Measurements from ENCODE around the gene NUP93. TPM values are rescaled to one million over a fixed set of nuclear protein-coding genes. Genes with fewer than 3 reads are reported as not detected.

The NUP93 gene
- total RNA-seq, 1 experiment from 2014 or later, result 102 TPM

GRCh38 chr16:56892705-56893104 is 162.8 kb downstream of the NUP93 start:
- Histone ChIP-seq H3K4me1 (replicated peaks) (no peaks in the 10 kb centered on the region), H3K36me3 (no peaks in the 10 kb centered on the region), H3K4me3 (no peak overlapping the region), H3K9me3 (replicated peaks) (no peaks in the 10 kb centered on the region), H3K27me3 (replicated peaks) (no peaks in the 10 kb centered on the region), H3K27ac (no peak overlapping the region)
- no peak for DNase-seq (ENCODE audit: low read depth in 1 of 2, low spot score in 2 of 2)

- Histone ChIP-seq H3K27me3 (replicated peaks) (no peaks in the 10 kb centered on the region), H3K27ac (no peak overlapping the region), H3K36me3 (no peaks in the 10 kb centered on the region), H3K4me1 (replicated peaks) (no peaks in the 10 kb centered on the region), H3K9me3 (replicated peaks) (no peaks in the 10 kb centered on the region), H3K4me3 (no peak overlapping the region)
- DNase-seq (ENCODE audit: low read depth in 1 of 2, low spot score in 2 of 2), result no peak
Measured at GRCh38 chr16:56894331-56894917, 164.5 kb downstream of the NUP93 start.

GRCh38 chr16:56895813-56896212 is 165.9 kb downstream of the NUP93 start:
- Histone ChIP-seq H3K4me3 (no peak overlapping the region), H3K9me3 (replicated peaks) (no peaks in the 10 kb centered on the region), H3K27ac (no peak overlapping the region), H3K36me3 (no peaks in the 10 kb centered on the region), H3K27me3 (replicated peaks) (no peaks in the 10 kb centered on the region), H3K4me1 (replicated peaks) (no peaks in the 10 kb centered on the region)
- DNase-seq (ENCODE audit: low read depth in 1 of 2, low spot score in 2 of 2), result no peak

GRCh38 chr16:56896244-56896643 is 166.3 kb downstream of the NUP93 start:
- Histone ChIP-seq H3K27me3 (replicated peaks) (no peaks in the 10 kb centered on the region), H3K36me3 (no peaks in the 10 kb centered on the region), H3K9me3 (replicated peaks) (no peaks in the 10 kb centered on the region), H3K27ac (no peak overlapping the region), H3K4me1 (replicated peaks) (no peaks in the 10 kb centered on the region), H3K4me3 (no peak overlapping the region)
- DNase-seq (ENCODE audit: low read depth in 1 of 2, low spot score in 2 of 2), result no peak

GRCh38 chr16:56897026-56897799 is 167.3 kb downstream of the NUP93 start:
- DNase-seq (ENCODE audit: low read depth in 1 of 2, low spot score in 2 of 2), result no peak

GRCh38 chr16:56898847-56899246 is 168.9 kb downstream of the NUP93 start:
- Histone ChIP-seq H3K27me3 (replicated peaks) (no peaks in the 10 kb centered on the region), H3K9me3 (replicated peaks) (no peaks in the 10 kb centered on the region), H3K4me3 (no peak overlapping the region), H3K27ac (no peak overlapping the region), H3K4me1 (replicated peaks) (no peaks in the 10 kb centered on the region), H3K36me3 (no peaks in the 10 kb centered on the region)
- DNase-seq (ENCODE audit: low read depth in 1 of 2, low spot score in 2 of 2), result no peak

More at GRCh38 chr16:56897026-56897799, 167.3 kb downstream of the NUP93 start:
- no peaks in the 10 kb centered on the region for H3K27me3 ChIP-seq (replicated peaks)
- no peak overlapping the region for H3K27ac ChIP-seq
- no peaks in the 10 kb centered on the region for H3K36me3 ChIP-seq
- H3K9me3 ChIP-seq (replicated peaks), result no peaks in the 10 kb centered on the region
- H3K4me3 ChIP-seq, result no peak overlapping the region
- H3K4me1 ChIP-seq (replicated peaks), result no peaks in the 10 kb centered on the region

Other genes with a start within 250 kb of the NUP93 start
- gene BBS2, start 210.1 kb upstream of the NUP93 start, total RNA-seq (2014; rRNA removed; shearing (Covaris generic)), result 28.8 and 54.4 TPM in 2 replicates
- not detected in 2 replicates for gene MT4, start 165.1 kb upstream of the NUP93 start, total RNA-seq (2014; rRNA removed; shearing (Covaris generic))
- not detected in 2 replicates for gene MT3, start 140.6 kb upstream of the NUP93 start, total RNA-seq (2014; rRNA removed; shearing (Covaris generic))
- 48.4 and 69.6 TPM in 2 replicates for gene MT2A, start 121.5 kb upstream of the NUP93 start, total RNA-seq (2014; rRNA removed; shearing (Covaris generic))
- gene MT1E, start 104.3 kb upstream of the NUP93 start, total RNA-seq (2014; rRNA removed; shearing (Covaris generic)), result 63.9 and 155 TPM in 2 replicates
- 0.74 and 7.0 TPM in 2 replicates for gene MT1M, start 97.5 kb upstream of the NUP93 start, total RNA-seq (2014; rRNA removed; shearing (Covaris generic))
- not detected in 2 replicates for gene MT1A, start 91.5 kb upstream of the NUP93 start, total RNA-seq (2014; rRNA removed; shearing (Covaris generic))
- not detected in 2 replicates for gene MT1B, start 78.2 kb upstream of the NUP93 start, total RNA-seq (2014; rRNA removed; shearing (Covaris generic))
- gene MT1F, start 72.2 kb upstream of the NUP93 start, total RNA-seq (2014; rRNA removed; shearing (Covaris generic)), result not detected in 2 replicates
- gene MT1G, start 62.1 kb upstream of the NUP93 start, total RNA-seq (2014; rRNA removed; shearing (Covaris generic)), result not detected in 2 replicates
- not detected in 2 replicates for gene MT1H, start 60.3 kb upstream of the NUP93 start, total RNA-seq (2014; rRNA removed; shearing (Covaris generic))
- 42.4 and 49.3 TPM in 2 replicates for gene MT1X, start 47.7 kb upstream of the NUP93 start, total RNA-seq (2014; rRNA removed; shearing (Covaris generic))
- not detected in 2 replicates for gene SLC12A3, start 135.1 kb downstream of the NUP93 start, total RNA-seq (2014; rRNA removed; shearing (Covaris generic))
- 14.0 and 42.4 TPM in 2 replicates for gene HERPUD1, start 202.0 kb downstream of the NUP93 start, total RNA-seq (2014; rRNA removed; shearing (Covaris generic))
- gene CETP, start 231.8 kb downstream of the NUP93 start, total RNA-seq (2014; rRNA removed; shearing (Covaris generic)), result 0.08 TPM in 1 of 2 replicates, not detected in the other

Data from SJSA1 (cell line).